Prostate gland (tissue), 2 donors: ENCODE results near the gene C10orf143.

Experiments
- POLR2AphosphoS5 ChIP-seq: sonication (generic); formaldehyde crosslinking; IDR thresholded peaks from one replicate; pipeline ENCODE4 v1.6.1; 2017; ENCODE audit warnings: antibody characterized with exemption
- TF ChIP-seq, protein P1 (sequence below), 4 experiments: fragments of 200-600 bp in 2 of 4; fragments of 450-650 bp in 2 of 4; sonication (generic) in 2 of 4; IDR thresholded peaks; 1 replicate in 3 of 4; 2 replicates in 1 of 4; pipeline ENCODE4 v1.5.1; 2016 to 2019; ENCODE audit warnings: antibody characterized with exemption in 4 of 4, mild to moderate bottlenecking in 2 of 4, moderate library complexity in 2 of 4

DNA sequence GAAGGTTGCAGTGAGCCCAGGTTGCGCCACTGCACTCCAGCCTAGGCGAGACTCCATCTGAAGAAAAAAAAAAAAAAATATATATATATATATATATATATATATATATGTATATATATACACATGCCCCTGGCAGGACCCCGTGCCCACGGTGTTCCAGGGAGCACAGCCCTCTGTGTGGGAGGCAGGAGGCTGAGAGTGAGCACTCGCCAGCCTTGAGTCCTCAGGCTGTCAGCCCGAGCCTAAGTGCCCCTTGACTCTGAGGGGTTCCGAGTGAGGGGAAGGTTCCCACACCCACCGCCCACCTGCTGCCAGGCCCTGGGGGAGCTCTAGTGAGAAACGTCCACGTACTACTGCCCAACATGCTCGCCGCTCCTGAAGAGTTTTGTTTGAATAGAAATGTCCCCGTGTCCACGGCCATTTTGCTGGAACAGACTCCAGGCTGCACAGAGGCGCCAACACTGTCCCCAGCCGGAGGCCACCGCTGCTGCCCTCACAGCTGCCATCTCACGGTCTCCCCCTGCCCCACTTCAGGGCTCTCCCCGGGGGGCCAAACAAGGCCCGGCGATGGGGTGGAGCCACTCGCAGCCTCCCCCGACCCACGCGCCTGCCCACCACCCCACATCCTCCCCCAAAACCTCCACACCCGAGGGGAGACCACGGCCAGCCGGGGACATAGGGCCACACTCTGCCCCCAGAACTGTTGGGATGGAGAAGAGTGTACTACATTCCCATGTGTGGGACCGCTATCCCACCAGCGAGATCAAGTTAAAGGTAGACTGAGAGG lies 83.8 kb downstream of the C10orf143 start:
- TF ChIP-seq, protein P1, sequence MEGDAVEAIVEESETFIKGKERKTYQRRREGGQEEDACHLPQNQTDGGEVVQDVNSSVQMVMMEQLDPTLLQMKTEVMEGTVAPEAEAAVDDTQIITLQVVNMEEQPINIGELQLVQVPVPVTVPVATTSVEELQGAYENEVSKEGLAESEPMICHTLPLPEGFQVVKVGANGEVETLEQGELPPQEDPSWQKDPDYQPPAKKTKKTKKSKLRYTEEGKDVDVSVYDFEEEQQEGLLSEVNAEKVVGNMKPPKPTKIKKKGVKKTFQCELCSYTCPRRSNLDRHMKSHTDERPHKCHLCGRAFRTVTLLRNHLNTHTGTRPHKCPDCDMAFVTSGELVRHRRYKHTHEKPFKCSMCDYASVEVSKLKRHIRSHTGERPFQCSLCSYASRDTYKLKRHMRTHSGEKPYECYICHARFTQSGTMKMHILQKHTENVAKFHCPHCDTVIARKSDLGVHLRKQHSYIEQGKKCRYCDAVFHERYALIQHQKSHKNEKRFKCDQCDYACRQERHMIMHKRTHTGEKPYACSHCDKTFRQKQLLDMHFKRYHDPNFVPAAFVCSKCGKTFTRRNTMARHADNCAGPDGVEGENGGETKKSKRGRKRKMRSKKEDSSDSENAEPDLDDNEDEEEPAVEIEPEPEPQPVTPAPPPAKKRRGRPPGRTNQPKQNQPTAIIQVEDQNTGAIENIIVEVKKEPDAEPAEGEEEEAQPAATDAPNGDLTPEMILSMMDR (IDR thresholded peaks at IDR 0.05), result no peak
- TF ChIP-seq POLR2AphosphoS5, result no peak
